ENCODE results near the gene BCL2L1. TPM values are rescaled to one million over a fixed set of nuclear protein-coding genes. Genes with fewer than 3 reads are reported as not detected.
"Not testable (repeated sequence)": the region's sequence is repeated elsewhere in the genome, so short reads cannot be mapped to it uniquely, and the experiment has no call there.

Gene BCL2L1
- total RNA-seq, 6 experiments from 2014 or later, result 111 to 122 (median 117) TPM

DNA sequence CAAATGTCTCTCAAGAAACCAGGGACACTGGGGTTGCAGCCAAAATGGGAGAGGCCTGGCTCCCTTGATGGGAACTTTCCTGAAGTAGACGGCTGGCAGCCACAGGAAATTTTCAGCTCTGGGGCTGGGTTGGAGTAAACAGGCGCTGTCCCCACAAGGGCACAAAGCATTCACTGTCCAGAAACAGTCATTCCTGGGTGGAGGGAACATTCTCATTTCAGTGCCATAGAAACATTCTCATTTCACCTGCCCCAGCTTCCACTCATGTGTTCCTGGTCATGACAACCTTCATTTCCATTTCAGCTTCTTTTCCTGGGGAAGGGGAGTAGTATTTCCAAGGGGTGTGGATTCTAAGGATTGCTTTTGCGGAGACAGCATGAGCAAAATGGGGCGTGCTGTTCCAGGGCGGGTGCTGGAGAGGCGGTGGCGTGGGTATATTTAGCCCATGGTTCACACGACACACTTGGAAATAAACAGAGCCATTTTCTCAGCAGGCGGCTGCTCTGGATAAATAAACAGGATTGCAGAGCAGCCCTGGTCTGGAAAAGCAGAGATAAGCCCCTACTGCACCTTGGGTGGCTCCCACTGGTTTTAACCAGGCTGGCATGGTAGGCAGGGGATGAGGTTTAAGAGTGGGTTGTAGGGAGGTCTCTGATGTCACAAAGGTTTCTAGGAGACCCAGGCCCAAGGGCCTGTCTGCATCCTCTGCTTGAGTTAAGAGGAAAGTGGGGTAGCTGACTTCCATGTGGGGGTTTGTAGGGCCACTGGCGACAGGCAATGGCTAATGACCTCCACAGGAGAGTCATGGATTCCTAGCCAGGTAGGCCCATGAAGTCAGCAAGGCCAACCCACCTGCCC, 52.1 kb downstream of the BCL2L1 start:
- no peak for DNase-seq

DNA sequence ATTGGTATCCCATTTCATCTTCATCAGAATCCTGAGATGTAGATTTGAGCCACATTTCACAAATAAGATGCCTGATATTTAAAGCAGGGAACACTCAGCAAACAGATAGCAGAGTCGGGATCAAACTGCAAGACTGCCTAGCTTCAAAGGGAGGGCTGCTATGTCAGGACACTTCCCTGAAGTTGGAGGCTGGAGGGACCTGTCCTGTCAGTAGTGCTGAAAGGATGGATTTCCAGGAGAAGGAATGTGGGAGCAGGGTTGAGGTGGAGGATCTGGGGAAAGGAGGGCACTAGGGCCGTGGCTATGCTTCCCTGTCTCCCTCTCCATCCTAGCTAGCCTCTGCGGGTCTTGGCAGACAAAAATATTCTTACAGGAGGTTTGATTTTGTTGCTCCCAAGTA, 52.8 kb downstream of the BCL2L1 start:
- Mint-ChIP-seq H3K36me3 (ENCODE audit: low read depth) (peaks cover 35% of the 10 kb centered on the region), H3K27ac (peak overlapping the region; percentile 21; the same call in 1 of the 2 replicates), H3K4me1 (ENCODE audit: low read depth) (peaks cover 39% of the 10 kb centered on the region), H3K27me3 (ENCODE audit: insufficient read depth) (peaks cover 6% of the 10 kb centered on the region), H3K4me3 (no peak overlapping the region), H3K9me3 (no peaks in the 10 kb centered on the region)
- TF ChIP-seq, protein P1, sequence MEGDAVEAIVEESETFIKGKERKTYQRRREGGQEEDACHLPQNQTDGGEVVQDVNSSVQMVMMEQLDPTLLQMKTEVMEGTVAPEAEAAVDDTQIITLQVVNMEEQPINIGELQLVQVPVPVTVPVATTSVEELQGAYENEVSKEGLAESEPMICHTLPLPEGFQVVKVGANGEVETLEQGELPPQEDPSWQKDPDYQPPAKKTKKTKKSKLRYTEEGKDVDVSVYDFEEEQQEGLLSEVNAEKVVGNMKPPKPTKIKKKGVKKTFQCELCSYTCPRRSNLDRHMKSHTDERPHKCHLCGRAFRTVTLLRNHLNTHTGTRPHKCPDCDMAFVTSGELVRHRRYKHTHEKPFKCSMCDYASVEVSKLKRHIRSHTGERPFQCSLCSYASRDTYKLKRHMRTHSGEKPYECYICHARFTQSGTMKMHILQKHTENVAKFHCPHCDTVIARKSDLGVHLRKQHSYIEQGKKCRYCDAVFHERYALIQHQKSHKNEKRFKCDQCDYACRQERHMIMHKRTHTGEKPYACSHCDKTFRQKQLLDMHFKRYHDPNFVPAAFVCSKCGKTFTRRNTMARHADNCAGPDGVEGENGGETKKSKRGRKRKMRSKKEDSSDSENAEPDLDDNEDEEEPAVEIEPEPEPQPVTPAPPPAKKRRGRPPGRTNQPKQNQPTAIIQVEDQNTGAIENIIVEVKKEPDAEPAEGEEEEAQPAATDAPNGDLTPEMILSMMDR (IDR thresholded peaks at IDR 0.05), result no peak
- no peak for DNase-seq

More for the DNA sequence above, 52.1 kb downstream of the BCL2L1 start:
- TF ChIP-seq, protein P1 (IDR thresholded peaks at IDR 0.05), result no peak
- Mint-ChIP-seq H3K27me3 (ENCODE audit: insufficient read depth) (peaks cover 9% of the 10 kb centered on the region), H3K9me3 (no peaks in the 10 kb centered on the region), H3K4me1 (ENCODE audit: low read depth) (peaks cover 46% of the 10 kb centered on the region), H3K36me3 (ENCODE audit: low read depth) (peaks cover 37% of the 10 kb centered on the region), H3K27ac (no peak overlapping the region), H3K4me3 (no peak overlapping the region)

GRCh38 chr20:31668944-31669343, 53.7 kb downstream of the BCL2L1 start:
- H3K27me3 Mint-ChIP-seq (ENCODE audit: insufficient read depth), result not testable (repeated sequence)

GRCh38 chr20:31667315-31668285, 55.1 kb downstream of the BCL2L1 start:
- Mint-ChIP-seq H3K27ac (peak overlapping the region; percentile 58; the same call in 1 of the 2 replicates), H3K4me1 (ENCODE audit: low read depth) (peaks cover 39% of the 10 kb centered on the region), H3K4me3 (no peak overlapping the region), H3K27me3 (ENCODE audit: insufficient read depth) (peaks cover 6% of the 10 kb centered on the region), H3K9me3 (no peaks in the 10 kb centered on the region), H3K36me3 (ENCODE audit: low read depth) (peaks cover 37% of the 10 kb centered on the region)
- DNase-seq, result no peak
- TF ChIP-seq, protein P1 (IDR thresholded peaks at IDR 0.05), result no peak

More at GRCh38 chr20:31668944-31669343, 53.7 kb downstream of the BCL2L1 start:
- peak overlapping the region; percentile 20; the same call in 1 of the 2 replicates for H3K27ac Mint-ChIP-seq
- H3K4me3 Mint-ChIP-seq, H3K9me3 Mint-ChIP-seq, DNase-seq: not testable (repeated sequence)
- H3K36me3 Mint-ChIP-seq (ENCODE audit: low read depth), result peaks cover 35% of the 10 kb centered on the region
- H3K4me1 Mint-ChIP-seq (ENCODE audit: low read depth), result peaks cover 34% of the 10 kb centered on the region

DNA sequence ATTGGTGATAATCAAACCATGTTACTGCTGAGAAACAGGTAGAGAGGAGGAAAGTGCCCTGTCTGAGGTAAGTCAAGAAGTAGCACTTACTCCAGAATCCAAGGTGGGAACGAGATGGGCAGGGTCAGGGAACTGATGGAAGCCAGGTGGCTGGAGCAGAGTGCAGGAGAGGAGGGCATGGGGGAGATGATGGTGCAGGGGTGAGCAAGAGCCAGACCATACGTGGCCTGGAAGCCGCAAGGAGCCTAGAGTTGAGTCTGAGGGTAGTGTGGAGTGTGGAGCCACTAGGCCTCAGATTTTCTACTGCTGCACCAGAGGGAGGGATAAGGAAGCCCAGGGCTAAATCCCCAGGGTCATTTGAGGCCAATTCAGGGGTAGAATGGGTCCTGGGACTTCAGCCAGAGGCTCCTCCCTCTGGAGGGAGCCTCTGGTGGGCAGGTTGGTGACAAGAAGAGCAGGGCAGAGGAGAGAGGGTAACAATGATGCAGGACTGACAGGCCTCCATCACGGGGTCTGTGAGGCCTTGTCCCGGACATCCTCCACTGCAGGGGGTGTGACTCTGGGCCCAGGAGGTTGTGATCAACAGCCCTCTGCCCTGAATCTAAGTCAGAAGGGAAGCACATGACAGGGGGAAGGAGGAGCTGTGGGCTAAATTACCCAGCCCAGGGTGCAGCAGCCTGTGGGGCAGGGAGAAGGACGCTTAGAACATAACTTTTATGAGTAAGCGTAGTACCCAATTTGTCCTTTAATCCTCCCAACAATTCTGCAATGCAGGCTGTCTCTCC, 56.2 kb downstream of the BCL2L1 start:
- H3K9me3 Mint-ChIP-seq, result no peaks in the 10 kb centered on the region
- no peak overlapping the region for H3K4me3 Mint-ChIP-seq
- TF ChIP-seq, protein P1 (IDR thresholded peaks at IDR 0.05), result no peak
- no peak for DNase-seq
- H3K27me3 Mint-ChIP-seq (ENCODE audit: insufficient read depth), result peaks cover 6% of the 10 kb centered on the region
- peak overlapping the region; percentile 47 for H3K27ac Mint-ChIP-seq
- H3K36me3 Mint-ChIP-seq (ENCODE audit: low read depth), result peaks cover 35% of the 10 kb centered on the region
- H3K4me1 Mint-ChIP-seq (ENCODE audit: low read depth), result peaks cover 51% of the 10 kb centered on the region

Measured in HFFc6 (cell line).